Measurements from ENCODE around the gene NDUFS4. TPM values are rescaled to one million over a fixed set of nuclear protein-coding genes. Genes with fewer than 3 reads are reported as not detected.

NDUFS4 gene
- 95.0 and 147 TPM in 2 replicates for total RNA-seq
- polyA plus RNA-seq: 141 and 194 TPM in 2 replicates
- 109 and 164 TPM in 2 replicates for polyA plus RNA-seq (2012)
- polyA minus RNA-seq (ENCODE audit: low replicate concordance): 3.4 and 22.3 TPM in 2 replicates

DNA sequence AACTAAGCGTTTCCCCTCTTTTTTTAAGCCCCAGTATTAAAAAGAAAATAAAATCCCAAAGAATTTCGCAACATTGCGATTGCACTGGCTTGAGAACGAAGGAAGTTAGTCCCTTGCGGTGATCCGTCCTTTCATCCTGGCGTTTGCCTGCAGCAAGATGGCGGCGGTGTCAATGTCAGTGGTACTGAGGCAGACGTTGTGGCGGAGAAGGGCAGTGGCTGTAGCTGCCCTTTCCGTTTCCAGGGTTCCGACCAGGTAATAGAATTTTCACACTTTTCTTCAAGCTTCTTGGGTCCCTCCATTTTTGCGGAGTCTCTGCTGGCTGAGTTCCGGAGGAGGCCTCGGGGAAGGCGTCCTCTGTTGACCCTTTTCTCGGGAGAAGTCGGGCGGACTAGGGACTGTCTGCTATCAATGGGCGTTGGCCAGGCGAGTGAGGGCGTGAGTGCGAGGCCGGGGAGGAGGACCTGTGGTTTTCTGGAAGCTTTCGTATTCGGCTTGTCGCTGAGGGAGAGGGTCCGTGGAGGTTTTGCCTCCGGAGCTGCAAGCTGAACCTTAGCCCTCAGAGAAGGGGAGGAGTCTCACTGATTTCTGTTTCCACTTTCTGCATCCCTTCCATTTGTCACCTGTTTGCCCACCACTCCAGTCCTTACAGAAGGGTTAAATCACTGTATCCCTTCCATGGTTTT is at the start of gene NDUFS4:
Gene NDUFS4, plus strand, starts transcription at position 134 of the 686 bp plus-strand sequence. Its CDS starts 24 bp downstream, at position 158.
- peak; percentile 92 to 96 for DNase-seq (ENCODE audit: low read depth in 2 of 2)
- no peak for TF ChIP-seq EZH2 (IDR thresholded peaks at IDR 0.05; ENCODE audit: low read length, missing control alignments)
- TF ChIP-seq, protein P1, sequence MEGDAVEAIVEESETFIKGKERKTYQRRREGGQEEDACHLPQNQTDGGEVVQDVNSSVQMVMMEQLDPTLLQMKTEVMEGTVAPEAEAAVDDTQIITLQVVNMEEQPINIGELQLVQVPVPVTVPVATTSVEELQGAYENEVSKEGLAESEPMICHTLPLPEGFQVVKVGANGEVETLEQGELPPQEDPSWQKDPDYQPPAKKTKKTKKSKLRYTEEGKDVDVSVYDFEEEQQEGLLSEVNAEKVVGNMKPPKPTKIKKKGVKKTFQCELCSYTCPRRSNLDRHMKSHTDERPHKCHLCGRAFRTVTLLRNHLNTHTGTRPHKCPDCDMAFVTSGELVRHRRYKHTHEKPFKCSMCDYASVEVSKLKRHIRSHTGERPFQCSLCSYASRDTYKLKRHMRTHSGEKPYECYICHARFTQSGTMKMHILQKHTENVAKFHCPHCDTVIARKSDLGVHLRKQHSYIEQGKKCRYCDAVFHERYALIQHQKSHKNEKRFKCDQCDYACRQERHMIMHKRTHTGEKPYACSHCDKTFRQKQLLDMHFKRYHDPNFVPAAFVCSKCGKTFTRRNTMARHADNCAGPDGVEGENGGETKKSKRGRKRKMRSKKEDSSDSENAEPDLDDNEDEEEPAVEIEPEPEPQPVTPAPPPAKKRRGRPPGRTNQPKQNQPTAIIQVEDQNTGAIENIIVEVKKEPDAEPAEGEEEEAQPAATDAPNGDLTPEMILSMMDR (conservative IDR thresholded peaks at IDR 0.05 in 1 of 2, IDR thresholded peaks at IDR 0.05 in 1 of 2; ENCODE audit: low read depth in 1 of 2, low read length in 2 of 2): no peak
- peak within 1 kb of the TSS; percentile 68 to 97 (median 90) for H3K4me3 ChIP-seq (replicated peaks in 1 of 4; ENCODE audit: control extremely low read depth in 1 of 4, insufficient read depth in 1 of 4, low read depth in 3 of 4, low read length in 4 of 4)
- H3K9me3 ChIP-seq (ENCODE audit: control insufficient read depth, insufficient read depth, low read depth, low read length): no peaks in the 10 kb centered on the region
- no peaks in the 10 kb centered on the region for H3K36me3 ChIP-seq (ENCODE audit: control insufficient read depth, insufficient read depth, low read length)
- H3K4me1 ChIP-seq (ENCODE audit: control insufficient read depth, extremely low read depth, insufficient read depth, low read length): no peaks in the 10 kb centered on the region
- H4K20me1 ChIP-seq (ENCODE audit: control insufficient read depth, extremely low read depth, insufficient read depth, low read length): no peaks in the 10 kb centered on the region
- peak within 1 kb of the TSS; percentile 88 for H2AFZ ChIP-seq (ENCODE audit: low read length)
- H3K9ac ChIP-seq (ENCODE audit: insufficient read depth, low read length): peak within 1 kb of the TSS; percentile 73
- H3K4me2 ChIP-seq (ENCODE audit: extremely low read depth, insufficient read depth, low read length): peak within 1 kb of the TSS; percentile 89
- H3K79me2 ChIP-seq (ENCODE audit: control insufficient read depth, insufficient read depth, low read length): peaks cover 50% of the 10 kb centered on the region
- H3K27ac ChIP-seq (ENCODE audit: insufficient read depth, low read length): peak within 1 kb of the TSS; percentile 81
- no peaks in the 10 kb centered on the region for H3K27me3 ChIP-seq (ENCODE audit: control insufficient read depth, insufficient read depth, low read length)

DNA sequence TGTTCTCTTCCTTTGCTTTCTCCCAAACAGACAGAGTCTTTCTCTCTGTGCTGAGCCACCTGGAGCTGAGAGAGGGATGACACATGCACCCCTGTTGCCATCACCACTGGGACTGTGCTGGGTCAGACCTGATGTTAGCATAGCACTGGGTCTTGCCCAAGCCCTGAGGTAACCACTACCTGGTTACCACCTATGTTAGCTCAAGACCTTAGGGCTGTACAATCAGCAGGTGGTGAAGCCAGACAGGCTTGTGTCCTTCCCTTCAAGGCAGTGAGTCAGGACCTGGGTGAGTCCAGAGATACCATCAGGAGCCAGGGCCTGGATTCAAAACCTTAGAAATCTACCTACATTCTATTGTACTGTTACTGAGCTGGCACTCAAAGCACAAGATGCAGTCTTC is 47.9 kb upstream of the NDUFS4 start:
- H2AFZ ChIP-seq (ENCODE audit: low read length): no peak overlapping the region
- no peaks in the 10 kb centered on the region for H3K4me1 ChIP-seq (ENCODE audit: control insufficient read depth, extremely low read depth, insufficient read depth, low read length)

DNA sequence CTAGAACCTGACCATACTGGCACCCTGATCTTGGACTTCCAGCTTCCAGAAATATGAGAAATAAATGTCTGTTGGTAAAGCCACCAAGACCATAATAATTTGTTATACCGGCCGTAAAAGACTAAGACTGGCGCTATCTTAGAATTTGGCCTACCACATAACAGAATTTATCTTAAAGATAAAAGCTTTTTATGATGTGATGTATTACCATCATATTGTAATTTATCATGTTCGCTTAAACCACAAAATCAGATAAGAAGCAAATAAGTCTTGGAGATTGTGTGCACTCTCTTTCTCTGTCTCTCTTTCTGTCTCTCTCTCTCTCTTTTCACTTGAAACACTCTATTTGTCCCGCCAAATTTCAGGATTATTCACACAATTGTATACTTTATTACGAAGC is 44.5 kb upstream of the NDUFS4 start:
- peak in 1 of 2 donors; percentile 61 for DNase-seq (ENCODE audit: low read depth in 2 of 2)
- Histone ChIP-seq H3K9ac (ENCODE audit: insufficient read depth, low read length) (no peak overlapping the region), H3K36me3 (ENCODE audit: control insufficient read depth, insufficient read depth, low read length) (no peaks in the 10 kb centered on the region), H3K4me1 (ENCODE audit: control insufficient read depth, extremely low read depth, insufficient read depth, low read length) (no peaks in the 10 kb centered on the region), H3K4me3 (replicated peaks in 1 of 4; ENCODE audit: control extremely low read depth in 1 of 4, insufficient read depth in 1 of 4, low read depth in 3 of 4, low read length in 4 of 4) (no peak overlapping the region), H3K27ac (ENCODE audit: insufficient read depth, low read length) (no peak overlapping the region), H2AFZ (ENCODE audit: low read length) (no peak overlapping the region), H3K79me2 (ENCODE audit: control insufficient read depth, insufficient read depth, low read length) (no peaks in the 10 kb centered on the region), H3K9me3 (ENCODE audit: control insufficient read depth, insufficient read depth, low read depth, low read length) (no peaks in the 10 kb centered on the region), H3K27me3 (ENCODE audit: control insufficient read depth, insufficient read depth, low read length) (no peaks in the 10 kb centered on the region), H3K4me2 (ENCODE audit: extremely low read depth, insufficient read depth, low read length) (no peak overlapping the region), H4K20me1 (ENCODE audit: control insufficient read depth, extremely low read depth, insufficient read depth, low read length) (no peaks in the 10 kb centered on the region)
- TF ChIP-seq EZH2 (IDR thresholded peaks at IDR 0.05; ENCODE audit: low read length, missing control alignments): no peak
- TF ChIP-seq, protein P1 (conservative IDR thresholded peaks at IDR 0.05 in 1 of 2, IDR thresholded peaks at IDR 0.05 in 1 of 2; ENCODE audit: low read depth in 1 of 2, low read length in 2 of 2): no peak

More for the DNA sequence above, 47.9 kb upstream of the NDUFS4 start:
- Histone ChIP-seq H3K4me3 (replicated peaks in 1 of 4; ENCODE audit: control extremely low read depth in 1 of 4, insufficient read depth in 1 of 4, low read depth in 3 of 4, low read length in 4 of 4) (no peak overlapping the region), H3K4me2 (ENCODE audit: extremely low read depth, insufficient read depth, low read length) (no peak overlapping the region), H3K27ac (ENCODE audit: insufficient read depth, low read length) (no peak overlapping the region), H3K9me3 (ENCODE audit: control insufficient read depth, insufficient read depth, low read depth, low read length) (no peaks in the 10 kb centered on the region), H3K79me2 (ENCODE audit: control insufficient read depth, insufficient read depth, low read length) (no peaks in the 10 kb centered on the region), H4K20me1 (ENCODE audit: control insufficient read depth, extremely low read depth, insufficient read depth, low read length) (no peaks in the 10 kb centered on the region), H3K9ac (ENCODE audit: insufficient read depth, low read length) (no peak overlapping the region), H3K36me3 (ENCODE audit: control insufficient read depth, insufficient read depth, low read length) (no peaks in the 10 kb centered on the region), H3K27me3 (ENCODE audit: control insufficient read depth, insufficient read depth, low read length) (no peaks in the 10 kb centered on the region)
- TF ChIP-seq EZH2 (IDR thresholded peaks at IDR 0.05; ENCODE audit: low read length, missing control alignments): no peak
- TF ChIP-seq, protein P1 (conservative IDR thresholded peaks at IDR 0.05 in 1 of 2, IDR thresholded peaks at IDR 0.05 in 1 of 2; ENCODE audit: low read depth in 1 of 2, low read length in 2 of 2): no peak
- DNase-seq (ENCODE audit: low read depth in 2 of 2): no peak

Data from fibroblast of lung (primary cell).